ENCODE data around the gene CDKAL1. TPM values are rescaled to one million over a fixed set of nuclear protein-coding genes. Genes with fewer than 3 reads are reported as not detected.

CDKAL1 gene
- total RNA-seq, 1 experiment from 2014 or later: 11.8 TPM

DNA sequence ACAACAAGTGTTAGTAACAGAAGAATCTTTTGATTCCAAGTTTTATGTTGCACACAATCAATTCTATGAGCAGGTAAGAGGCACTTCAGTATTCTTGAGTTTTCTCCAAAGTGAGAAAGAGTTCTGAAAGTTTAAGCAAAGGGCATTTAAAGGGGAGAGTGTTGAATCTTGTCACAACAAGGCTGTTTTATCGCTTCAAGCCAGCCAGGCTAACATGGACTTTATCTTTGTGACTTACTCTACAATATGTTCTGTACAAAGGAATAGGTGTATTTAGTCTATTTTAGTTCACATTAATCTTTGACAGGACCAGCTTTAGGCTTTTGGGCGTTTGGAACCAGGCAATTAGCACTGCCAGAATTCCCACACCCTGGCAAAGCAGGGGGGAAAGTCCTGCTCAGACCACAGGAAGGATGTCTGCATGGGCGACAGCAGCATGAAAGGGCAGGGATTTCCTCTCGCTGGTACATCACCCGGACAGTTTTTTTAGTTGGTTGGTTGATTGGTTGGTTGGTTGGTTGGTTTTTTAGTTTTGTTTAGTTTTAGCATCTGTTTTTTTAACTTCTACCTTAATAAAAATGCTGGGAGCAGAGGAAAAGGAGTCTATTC is 663.9 kb downstream of the CDKAL1 start:
- Mint-ChIP-seq H3K27ac (ENCODE audit: low read depth, unreplicated experiment) (no peak overlapping the region), H3K4me3 (ENCODE audit: unreplicated experiment) (no peak overlapping the region), H3K27me3 (ENCODE audit: insufficient read depth, unreplicated experiment) (no peaks in the 10 kb centered on the region), H3K36me3 (ENCODE audit: insufficient read depth, unreplicated experiment) (no peaks in the 10 kb centered on the region), H3K9me3 (ENCODE audit: unreplicated experiment) (peaks cover 5% of the 10 kb centered on the region), H3K4me1 (ENCODE audit: insufficient read depth, unreplicated experiment) (no peaks in the 10 kb centered on the region)
- no TSS peak for BruUV-seq (replicated peaks)
- CTCF ChIA-PET: no interaction called here
- intact Hi-C loops (cut with micrococcal nuclease): no loop called here
- TF ChIP-seq, protein P1, sequence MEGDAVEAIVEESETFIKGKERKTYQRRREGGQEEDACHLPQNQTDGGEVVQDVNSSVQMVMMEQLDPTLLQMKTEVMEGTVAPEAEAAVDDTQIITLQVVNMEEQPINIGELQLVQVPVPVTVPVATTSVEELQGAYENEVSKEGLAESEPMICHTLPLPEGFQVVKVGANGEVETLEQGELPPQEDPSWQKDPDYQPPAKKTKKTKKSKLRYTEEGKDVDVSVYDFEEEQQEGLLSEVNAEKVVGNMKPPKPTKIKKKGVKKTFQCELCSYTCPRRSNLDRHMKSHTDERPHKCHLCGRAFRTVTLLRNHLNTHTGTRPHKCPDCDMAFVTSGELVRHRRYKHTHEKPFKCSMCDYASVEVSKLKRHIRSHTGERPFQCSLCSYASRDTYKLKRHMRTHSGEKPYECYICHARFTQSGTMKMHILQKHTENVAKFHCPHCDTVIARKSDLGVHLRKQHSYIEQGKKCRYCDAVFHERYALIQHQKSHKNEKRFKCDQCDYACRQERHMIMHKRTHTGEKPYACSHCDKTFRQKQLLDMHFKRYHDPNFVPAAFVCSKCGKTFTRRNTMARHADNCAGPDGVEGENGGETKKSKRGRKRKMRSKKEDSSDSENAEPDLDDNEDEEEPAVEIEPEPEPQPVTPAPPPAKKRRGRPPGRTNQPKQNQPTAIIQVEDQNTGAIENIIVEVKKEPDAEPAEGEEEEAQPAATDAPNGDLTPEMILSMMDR (IDR thresholded peaks at IDR 0.05; ENCODE audit: unreplicated experiment): no peak
- POLR2A ChIA-PET: no interaction called here
- no peak for DNase-seq (ENCODE audit: unreplicated experiment)

GRCh38 chr6:21199262-21199661 is 665.0 kb downstream of the CDKAL1 start:
- DNase-seq (ENCODE audit: unreplicated experiment): no peak
- no TSS peak for BruUV-seq (replicated peaks)
- TF ChIP-seq, protein P1 (IDR thresholded peaks at IDR 0.05; ENCODE audit: unreplicated experiment): no peak
- no peak overlapping the region for H3K27ac Mint-ChIP-seq (ENCODE audit: low read depth, unreplicated experiment)
- H3K36me3 Mint-ChIP-seq (ENCODE audit: insufficient read depth, unreplicated experiment): no peaks in the 10 kb centered on the region
- intact Hi-C loops (cut with micrococcal nuclease): no loop called here
- H3K4me3 Mint-ChIP-seq (ENCODE audit: unreplicated experiment): no peak overlapping the region
- ChIA-PET POLR2A (no interaction called here), CTCF (no interaction called here)
- H3K4me1 Mint-ChIP-seq (ENCODE audit: insufficient read depth, unreplicated experiment): no peaks in the 10 kb centered on the region
- no peaks in the 10 kb centered on the region for H3K27me3 Mint-ChIP-seq (ENCODE audit: insufficient read depth, unreplicated experiment)
- H3K9me3 Mint-ChIP-seq (ENCODE audit: unreplicated experiment): no peaks in the 10 kb centered on the region

GRCh38 chr6:21200134-21200870 is 666.0 kb downstream of the CDKAL1 start:
- intact Hi-C loops (cut with micrococcal nuclease): no loop called here
- H3K27me3 Mint-ChIP-seq (ENCODE audit: insufficient read depth, unreplicated experiment): no peaks in the 10 kb centered on the region
- CTCF ChIA-PET: interaction anchor here (0.6 kb wide), 1 partner anchor 665 kb away, joined by 4 read pairs; no protein-coding TSS in a partner anchor
- no peak overlapping the region for H3K4me3 Mint-ChIP-seq (ENCODE audit: unreplicated experiment)
- no peak for DNase-seq (ENCODE audit: unreplicated experiment)
- H3K9me3 Mint-ChIP-seq (ENCODE audit: unreplicated experiment): no peaks in the 10 kb centered on the region
- no peak overlapping the region for H3K27ac Mint-ChIP-seq (ENCODE audit: low read depth, unreplicated experiment)
- TF ChIP-seq, protein P1 (IDR thresholded peaks at IDR 0.05; ENCODE audit: unreplicated experiment): no peak
- peaks cover 2% of the 10 kb centered on the region for H3K36me3 Mint-ChIP-seq (ENCODE audit: insufficient read depth, unreplicated experiment)
- no peaks in the 10 kb centered on the region for H3K4me1 Mint-ChIP-seq (ENCODE audit: insufficient read depth, unreplicated experiment)
- no TSS peak for BruUV-seq (replicated peaks)
- POLR2A ChIA-PET: interaction anchor here (0.6 kb wide), 1 partner anchor 30 kb away, joined by 3 read pairs; no protein-coding TSS in a partner anchor

DNA sequence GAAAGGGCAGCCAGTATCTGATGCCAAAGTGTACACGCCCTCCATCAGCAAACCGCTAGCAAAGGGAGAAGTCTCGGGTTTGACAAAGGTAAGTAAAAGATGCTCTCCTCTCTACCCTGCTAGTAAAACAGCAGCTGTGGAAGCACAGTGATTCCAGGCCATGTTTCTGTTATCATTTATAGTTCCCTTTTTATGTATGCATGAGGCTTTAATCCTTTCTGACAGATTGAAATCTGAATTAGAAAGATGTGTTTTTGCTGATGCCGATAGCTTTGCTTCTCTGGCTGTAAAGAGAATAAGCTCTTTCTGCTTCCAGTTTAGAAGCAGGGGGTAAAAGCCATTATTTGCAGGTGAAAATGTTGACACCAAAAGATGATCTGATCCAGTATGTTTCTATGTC is 666.9 kb downstream of the CDKAL1 start:
- Mint-ChIP-seq H3K27me3 (ENCODE audit: insufficient read depth, unreplicated experiment) (no peaks in the 10 kb centered on the region), H3K27ac (ENCODE audit: low read depth, unreplicated experiment) (no peak overlapping the region), H3K4me1 (ENCODE audit: insufficient read depth, unreplicated experiment) (no peaks in the 10 kb centered on the region), H3K36me3 (ENCODE audit: insufficient read depth, unreplicated experiment) (peaks cover 6% of the 10 kb centered on the region), H3K9me3 (ENCODE audit: unreplicated experiment) (no peaks in the 10 kb centered on the region), H3K4me3 (ENCODE audit: unreplicated experiment) (no peak overlapping the region)
- ChIA-PET POLR2A (no interaction called here), CTCF (no interaction called here)
- intact Hi-C loops (cut with micrococcal nuclease): no loop called here
- no TSS peak for BruUV-seq (replicated peaks)
- no peak for DNase-seq (ENCODE audit: unreplicated experiment)
- TF ChIP-seq, protein P1 (IDR thresholded peaks at IDR 0.05; ENCODE audit: unreplicated experiment): no peak
